IMR-90 (cell line): ENCODE measurements around the gene FNDC3B.

Source experiments
- BHLHE40 ChIP-seq: fragments of 150-350 bp; IDR thresholded peaks from 2 replicates; pipeline ENCODE4 v1.6.1; 2016; ENCODE audit warnings: mild to moderate bottlenecking, low read depth, low read length
- CEBPB ChIP-seq: IDR thresholded peaks from 2 replicates; pipeline ENCODE4 v1.6.1; 2012; ENCODE audit warnings: low read depth, low read length, improper control_type of control experiment
- FOS ChIP-seq: fragments of 150-350 bp; IDR thresholded peaks from 2 replicates; pipeline ENCODE4 v1.6.1; 2016; ENCODE audit warnings: low read depth, low read length
- MAFK ChIP-seq: IDR thresholded peaks from 2 replicates; pipeline ENCODE4 v1.6.1; 2012; ENCODE audit warnings: low read depth, low read length, improper control_type of control experiment
- MAZ ChIP-seq: IDR thresholded peaks from 2 replicates; pipeline ENCODE4 v1.6.1; 2012; ENCODE audit warnings: low read depth, mild to moderate bottlenecking, low read length, improper control_type of control experiment, moderate library complexity, borderline replicate concordance
- MXI1 ChIP-seq: IDR thresholded peaks from 2 replicates; pipeline ENCODE4 v1.6.1; 2012; ENCODE audit warnings: low read depth, mild to moderate bottlenecking, low read length, moderate library complexity, borderline replicate concordance
- NFE2L2 ChIP-seq: fragments of 150-350 bp; IDR thresholded peaks from 2 replicates; pipeline ENCODE4 v1.6.1; 2016; ENCODE audit warnings: low read depth, mild to moderate bottlenecking, low read length
- POLR2A ChIP-seq: IDR thresholded peaks from 2 replicates; pipeline ENCODE4 v1.6.1; 2012; ENCODE audit warnings: mild to moderate bottlenecking, low read depth, low read length
- RAD21 ChIP-seq: IDR thresholded peaks from 2 replicates; pipeline ENCODE4 v1.6.1; 2012; ENCODE audit warnings: low read length, improper control_type of control experiment
- RCOR1 ChIP-seq: IDR thresholded peaks from 2 replicates; pipeline ENCODE4 v1.6.1; 2012; ENCODE audit warnings: mild to moderate bottlenecking, low read length, improper control_type of control experiment; ENCODE audit not compliant: insufficient replicate concordance
- RFX5 ChIP-seq: IDR thresholded peaks from 2 replicates; pipeline ENCODE4 v1.8.0; 2012; ENCODE audit warnings: low read depth, mild to moderate bottlenecking, low read length, moderate library complexity
- SMC3 ChIP-seq: fragments of 150-350 bp; IDR thresholded peaks from 2 replicates; pipeline ENCODE4 v1.6.1; 2016; ENCODE audit warnings: low read depth, mild to moderate bottlenecking, antibody characterized with exemption, low read length, moderate library complexity
- TF ChIP-seq, protein P1 (sequence below): conservative IDR thresholded peaks from 2 replicates; pipeline ENCODE4 v1.5.1; 2012; ENCODE audit warnings: mild to moderate bottlenecking, low read depth, low read length, improper control_type of control experiment
- TF ChIP-seq, protein P2 (sequence below): fragments of 150-350 bp; IDR thresholded peaks from 2 replicates; pipeline ENCODE4 v1.6.1; 2017; ENCODE audit warnings: mild to moderate bottlenecking, antibody characterized with exemption, low read length, low read depth

DNA sequence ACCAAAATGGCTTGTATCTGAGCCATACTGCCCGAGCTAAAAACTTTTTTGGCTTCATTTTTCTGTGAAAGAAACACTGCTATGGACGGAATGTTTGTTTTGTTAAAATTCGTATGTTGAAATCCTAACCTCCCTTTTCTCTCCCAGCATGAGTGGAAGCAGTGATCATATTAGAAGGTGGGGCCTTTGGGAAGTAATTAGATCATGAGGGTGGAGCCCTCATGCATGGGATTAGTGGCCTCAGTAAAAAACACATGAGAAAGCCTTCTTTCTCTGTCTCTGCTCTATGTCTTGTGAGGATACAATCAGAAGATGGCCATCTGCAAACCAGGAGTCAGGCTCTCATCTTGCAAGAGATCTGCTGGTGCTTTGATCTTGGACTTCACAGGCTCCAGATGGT, 7.4 kb upstream of the FNDC3B start:
- TF ChIP-seq BHLHE40 (no peak), POLR2A (no peak), CEBPB (no peak), MXI1 (no peak), RAD21 (no peak), RFX5 (no peak), MAZ (no peak), MAFK (no peak), FOS (no peak), RCOR1 (no peak), SMC3 (no peak), NFE2L2 (no peak)
- TF ChIP-seq, protein P1, sequence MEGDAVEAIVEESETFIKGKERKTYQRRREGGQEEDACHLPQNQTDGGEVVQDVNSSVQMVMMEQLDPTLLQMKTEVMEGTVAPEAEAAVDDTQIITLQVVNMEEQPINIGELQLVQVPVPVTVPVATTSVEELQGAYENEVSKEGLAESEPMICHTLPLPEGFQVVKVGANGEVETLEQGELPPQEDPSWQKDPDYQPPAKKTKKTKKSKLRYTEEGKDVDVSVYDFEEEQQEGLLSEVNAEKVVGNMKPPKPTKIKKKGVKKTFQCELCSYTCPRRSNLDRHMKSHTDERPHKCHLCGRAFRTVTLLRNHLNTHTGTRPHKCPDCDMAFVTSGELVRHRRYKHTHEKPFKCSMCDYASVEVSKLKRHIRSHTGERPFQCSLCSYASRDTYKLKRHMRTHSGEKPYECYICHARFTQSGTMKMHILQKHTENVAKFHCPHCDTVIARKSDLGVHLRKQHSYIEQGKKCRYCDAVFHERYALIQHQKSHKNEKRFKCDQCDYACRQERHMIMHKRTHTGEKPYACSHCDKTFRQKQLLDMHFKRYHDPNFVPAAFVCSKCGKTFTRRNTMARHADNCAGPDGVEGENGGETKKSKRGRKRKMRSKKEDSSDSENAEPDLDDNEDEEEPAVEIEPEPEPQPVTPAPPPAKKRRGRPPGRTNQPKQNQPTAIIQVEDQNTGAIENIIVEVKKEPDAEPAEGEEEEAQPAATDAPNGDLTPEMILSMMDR = no peak
- TF ChIP-seq, protein P2, sequence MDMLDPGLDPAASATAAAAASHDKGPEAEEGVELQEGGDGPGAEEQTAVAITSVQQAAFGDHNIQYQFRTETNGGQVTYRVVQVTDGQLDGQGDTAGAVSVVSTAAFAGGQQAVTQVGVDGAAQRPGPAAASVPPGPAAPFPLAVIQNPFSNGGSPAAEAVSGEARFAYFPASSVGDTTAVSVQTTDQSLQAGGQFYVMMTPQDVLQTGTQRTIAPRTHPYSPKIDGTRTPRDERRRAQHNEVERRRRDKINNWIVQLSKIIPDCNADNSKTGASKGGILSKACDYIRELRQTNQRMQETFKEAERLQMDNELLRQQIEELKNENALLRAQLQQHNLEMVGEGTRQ = no peak
